Dendritic cell treated with granulocyte-macrophage colony-stimulating factor and Interleukin-4, amounts not matched to agents 40 ng/mL and 50 ng/mL, for 4 days (primary cell): ENCODE results near the gene MICAL3.
"Not testable (repeated sequence)": the region's sequence is repeated elsewhere in the genome, so short reads cannot be mapped to it uniquely, and the experiment has no call there.

Source experiments
- H3K27ac Mint-ChIP-seq: one replicate; pipeline ENCODE4 v1.8.0; 2022; ENCODE audit warnings: mild to moderate bottlenecking, mixed read lengths
- H3K27me3 Mint-ChIP-seq: one replicate; pipeline ENCODE4 v1.8.0; 2022; ENCODE audit warnings: mild to moderate bottlenecking, mixed read lengths
- H3K36me3 Mint-ChIP-seq: one replicate; pipeline ENCODE4 v1.8.0; 2022; ENCODE audit warnings: low read depth, mixed read lengths
- H3K4me1 Mint-ChIP-seq: one replicate; pipeline ENCODE4 v1.8.0; 2022; ENCODE audit warnings: low read depth, mixed read lengths
- H3K4me3 Mint-ChIP-seq: one replicate; pipeline ENCODE4 v1.8.0; 2022; ENCODE audit warnings: mild to moderate bottlenecking, moderate library complexity, mixed read lengths
- H3K9me3 Mint-ChIP-seq: one replicate; pipeline ENCODE4 v1.8.0; 2022; ENCODE audit warnings: mixed read lengths
- intact Hi-C: fragments of 100-400 bp; cut with micrococcal nuclease; formaldehyde crosslinking; loops from one replicate; pipeline ENCODE4 v1.15.0; 2022

The MICAL3 gene

GRCh38 chr22:17888439-17888838, 135.9 kb downstream of the MICAL3 start:
- no peak overlapping the region for H3K4me3 Mint-ChIP-seq

GRCh38 chr22:17884893-17885292, 139.5 kb downstream of the MICAL3 start:
- Mint-ChIP-seq H3K4me1 (peaks cover 8% of the 10 kb centered on the region), H3K4me3 (no peak overlapping the region), H3K27me3 (no peaks in the 10 kb centered on the region), H3K27ac (no peak overlapping the region), H3K9me3 (no peaks in the 10 kb centered on the region), H3K36me3 (peaks cover 13% of the 10 kb centered on the region)
- intact Hi-C loops: no loop called here

More at GRCh38 chr22:17888439-17888838, 135.9 kb downstream of the MICAL3 start:
- H3K9me3 Mint-ChIP-seq: no peaks in the 10 kb centered on the region
- H3K27me3 Mint-ChIP-seq: no peaks in the 10 kb centered on the region
- H3K4me1 Mint-ChIP-seq: peaks cover 8% of the 10 kb centered on the region
- H3K36me3 Mint-ChIP-seq: peaks cover 19% of the 10 kb centered on the region
- intact Hi-C loops: no loop called here
- peak overlapping the region; percentile 45 for H3K27ac Mint-ChIP-seq

- Mint-ChIP-seq H3K4me1 (peaks cover 8% of the 10 kb centered on the region), H3K27me3 (no peaks in the 10 kb centered on the region), H3K9me3 (no peaks in the 10 kb centered on the region), H3K36me3 (peaks cover 13% of the 10 kb centered on the region), H3K27ac (no peak overlapping the region), H3K4me3 (no peak overlapping the region)
- intact Hi-C loops: no loop called here
These were observed 140.3 kb downstream of the MICAL3 start for GRCh38 chr22:17884084-17884483.

GRCh38 chr22:17883356-17883755, 141.0 kb downstream of the MICAL3 start:
- H3K4me3 Mint-ChIP-seq: no peak overlapping the region
- H3K4me1 Mint-ChIP-seq: peaks cover 3% of the 10 kb centered on the region
- peaks cover 13% of the 10 kb centered on the region for H3K36me3 Mint-ChIP-seq
- intact Hi-C loops: no loop called here
- H3K27me3 Mint-ChIP-seq: no peaks in the 10 kb centered on the region
- H3K27ac Mint-ChIP-seq: no peak overlapping the region
- H3K9me3 Mint-ChIP-seq: no peaks in the 10 kb centered on the region

GRCh38 chr22:17882727-17883126, 141.6 kb downstream of the MICAL3 start:
- no peak overlapping the region for H3K27ac Mint-ChIP-seq
- intact Hi-C loops: no loop called here
- H3K4me3 Mint-ChIP-seq: no peak overlapping the region
- H3K36me3 Mint-ChIP-seq: peaks cover 13% of the 10 kb centered on the region
- no peaks in the 10 kb centered on the region for H3K27me3 Mint-ChIP-seq
- no peaks in the 10 kb centered on the region for H3K4me1 Mint-ChIP-seq
- no peaks in the 10 kb centered on the region for H3K9me3 Mint-ChIP-seq

GRCh38 chr22:17882162-17882561, 142.2 kb downstream of the MICAL3 start:
- intact Hi-C loops: no loop called here
- no peak overlapping the region for H3K4me3 Mint-ChIP-seq
- no peaks in the 10 kb centered on the region for H3K27me3 Mint-ChIP-seq
- no peaks in the 10 kb centered on the region for H3K9me3 Mint-ChIP-seq
- H3K4me1 Mint-ChIP-seq: no peaks in the 10 kb centered on the region
- peaks cover 13% of the 10 kb centered on the region for H3K36me3 Mint-ChIP-seq
- no peak overlapping the region for H3K27ac Mint-ChIP-seq

GRCh38 chr22:17881366-17881765, 143.0 kb downstream of the MICAL3 start:
- Mint-ChIP-seq H3K36me3 (peaks cover 13% of the 10 kb centered on the region), H3K9me3 (no peaks in the 10 kb centered on the region), H3K4me1 (no peaks in the 10 kb centered on the region), H3K27me3 (no peaks in the 10 kb centered on the region), H3K4me3 (no peak overlapping the region), H3K27ac (no peak overlapping the region)
- intact Hi-C loops: no loop called here

GRCh38 chr22:17880468-17880867, 143.9 kb downstream of the MICAL3 start:
- Mint-ChIP-seq H3K4me3 (no peak overlapping the region), H3K4me1 (no peaks in the 10 kb centered on the region), H3K36me3 (peaks cover 6% of the 10 kb centered on the region), H3K27ac (no peak overlapping the region), H3K9me3 (no peaks in the 10 kb centered on the region), H3K27me3 (no peaks in the 10 kb centered on the region)
- intact Hi-C loops: no loop called here

- intact Hi-C loops: no loop called here
- H3K36me3 Mint-ChIP-seq: peaks cover 1% of the 10 kb centered on the region
- no peak overlapping the region for H3K4me3 Mint-ChIP-seq
- H3K27me3 Mint-ChIP-seq: no peaks in the 10 kb centered on the region
- H3K4me1 Mint-ChIP-seq: no peaks in the 10 kb centered on the region
- no peak overlapping the region for H3K27ac Mint-ChIP-seq
- no peaks in the 10 kb centered on the region for H3K9me3 Mint-ChIP-seq
These were observed 144.3 kb downstream of the MICAL3 start for GRCh38 chr22:17880020-17880419.

GRCh38 chr22:17878941-17879340, 145.4 kb downstream of the MICAL3 start:
- intact Hi-C loops: no loop called here
- H3K4me1 Mint-ChIP-seq: no peaks in the 10 kb centered on the region
- H3K27ac Mint-ChIP-seq: no peak overlapping the region
- H3K4me3 Mint-ChIP-seq: no peak overlapping the region
- no peaks in the 10 kb centered on the region for H3K36me3 Mint-ChIP-seq
- H3K9me3 Mint-ChIP-seq: no peaks in the 10 kb centered on the region
- H3K27me3 Mint-ChIP-seq: no peaks in the 10 kb centered on the region

GRCh38 chr22:17878186-17878694, 146.1 kb downstream of the MICAL3 start:
- Mint-ChIP-seq H3K4me3 (no peak overlapping the region), H3K27me3 (no peaks in the 10 kb centered on the region), H3K27ac (no peak overlapping the region), H3K9me3 (no peaks in the 10 kb centered on the region), H3K36me3 (no peaks in the 10 kb centered on the region), H3K4me1 (no peaks in the 10 kb centered on the region)
- intact Hi-C loops: no loop called here

GRCh38 chr22:17876878-17877855, 147.2 kb downstream of the MICAL3 start:
- H3K27ac Mint-ChIP-seq, H3K36me3 Mint-ChIP-seq, H3K27me3 Mint-ChIP-seq, H3K4me3 Mint-ChIP-seq, intact Hi-C loops, H3K4me1 Mint-ChIP-seq, H3K9me3 Mint-ChIP-seq: not testable (repeated sequence)

GRCh38 chr22:17876306-17876831, 148.0 kb downstream of the MICAL3 start:
- no peak overlapping the region for H3K27ac Mint-ChIP-seq
- no peaks in the 10 kb centered on the region for H3K4me1 Mint-ChIP-seq
- no peaks in the 10 kb centered on the region for H3K36me3 Mint-ChIP-seq

GRCh38 chr22:17875631-17876030, 148.7 kb downstream of the MICAL3 start:
- no peaks in the 10 kb centered on the region for H3K36me3 Mint-ChIP-seq
- H3K4me3 Mint-ChIP-seq: no peak overlapping the region
- H3K27me3 Mint-ChIP-seq: no peaks in the 10 kb centered on the region
- intact Hi-C loops: no loop called here
- H3K9me3 Mint-ChIP-seq: no peaks in the 10 kb centered on the region
- no peaks in the 10 kb centered on the region for H3K4me1 Mint-ChIP-seq
- H3K27ac Mint-ChIP-seq: no peak overlapping the region

More at GRCh38 chr22:17876306-17876831, 148.0 kb downstream of the MICAL3 start:
- Mint-ChIP-seq H3K9me3 (no peaks in the 10 kb centered on the region), H3K27me3 (no peaks in the 10 kb centered on the region), H3K4me3 (no peak overlapping the region)
- intact Hi-C loops: no loop called here
